Kasumi-1 (cell line): Measurements from ENCODE around the gene IMPA2.

Experiments
- DNase-seq, 2 experiments: peaks; one replicate each; lab custom pipeline; 2025; lab: John Stamatoyannopoulos, UW

Gene IMPA2

GRCh38 chr18:12008181-12008767 is 27.0 kb downstream of the IMPA2 start:
- DNase-seq = no peak

- no peak for DNase-seq
Measured at GRCh38 chr18:12008842-12009580, 27.7 kb downstream of the IMPA2 start.

- no peak for DNase-seq
Measured at GRCh38 chr18:12009581-12010140, 28.4 kb downstream of the IMPA2 start.

- no peak for DNase-seq
Measured at GRCh38 chr18:12010187-12010802, 29.0 kb downstream of the IMPA2 start.

GRCh38 chr18:12011199-12011956 is 30.1 kb downstream of the IMPA2 start:
- no peak for DNase-seq

GRCh38 chr18:12011957-12012549 is 30.7 kb downstream of the IMPA2 start:
- no peak for DNase-seq

GRCh38 chr18:12012697-12013096 is 31.4 kb downstream of the IMPA2 start:
- DNase-seq = no peak

GRCh38 chr18:12013186-12013916 is 32.0 kb downstream of the IMPA2 start:
- no peak for DNase-seq

- no peak for DNase-seq
Measured at GRCh38 chr18:12014086-12014485, 32.8 kb downstream of the IMPA2 start.

- DNase-seq = no peak
Measured at GRCh38 chr18:12014521-12015415, 33.5 kb downstream of the IMPA2 start.

GRCh38 chr18:12015416-12016062 is 34.2 kb downstream of the IMPA2 start:
- DNase-seq = no peak

GRCh38 chr18:12017081-12017480 is 35.8 kb downstream of the IMPA2 start:
- no peak for DNase-seq

- DNase-seq = no peak
Measured at GRCh38 chr18:12018861-12019260, 37.6 kb downstream of the IMPA2 start.

GRCh38 chr18:12021077-12021476 is 39.8 kb downstream of the IMPA2 start:
- DNase-seq = no peak

GRCh38 chr18:12021596-12021995 is 40.3 kb downstream of the IMPA2 start:
- no peak for DNase-seq

GRCh38 chr18:12023375-12023774 is 42.1 kb downstream of the IMPA2 start:
- DNase-seq = no peak

- DNase-seq = no peak
Measured at GRCh38 chr18:12026562-12026961, 45.3 kb downstream of the IMPA2 start.

GRCh38 chr18:12027046-12027445 is 45.7 kb downstream of the IMPA2 start:
- DNase-seq = no peak

GRCh38 chr18:12027480-12027879 is 46.2 kb downstream of the IMPA2 start:
- DNase-seq = no peak
